H4 (cell line): ENCODE results near the gene HNRNPM. TPM values are rescaled to one million over a fixed set of nuclear protein-coding genes. Genes with fewer than 3 reads are reported as not detected.
"Not testable (repeated sequence)": the region's sequence is repeated elsewhere in the genome, so short reads cannot be mapped to it uniquely, and the experiment has no call there.

Source experiments
- DNase-seq: peaks from one replicate; pipeline ENCODE4 v3.0.0-alpha.2; 2015; ENCODE audit warnings: low spot score
- total RNA-seq: library from RNA; depleted of rRNA; stranded (reverse); fragments of >200 nt; shearing (Covaris generic); gene quantifications from 2 replicates; pipeline ENCODE4 v1.2.3, GENCODE V29; 2014

Gene HNRNPM
- total RNA-seq, 1 experiment from 2014 or later = 75.1 TPM

DNA sequence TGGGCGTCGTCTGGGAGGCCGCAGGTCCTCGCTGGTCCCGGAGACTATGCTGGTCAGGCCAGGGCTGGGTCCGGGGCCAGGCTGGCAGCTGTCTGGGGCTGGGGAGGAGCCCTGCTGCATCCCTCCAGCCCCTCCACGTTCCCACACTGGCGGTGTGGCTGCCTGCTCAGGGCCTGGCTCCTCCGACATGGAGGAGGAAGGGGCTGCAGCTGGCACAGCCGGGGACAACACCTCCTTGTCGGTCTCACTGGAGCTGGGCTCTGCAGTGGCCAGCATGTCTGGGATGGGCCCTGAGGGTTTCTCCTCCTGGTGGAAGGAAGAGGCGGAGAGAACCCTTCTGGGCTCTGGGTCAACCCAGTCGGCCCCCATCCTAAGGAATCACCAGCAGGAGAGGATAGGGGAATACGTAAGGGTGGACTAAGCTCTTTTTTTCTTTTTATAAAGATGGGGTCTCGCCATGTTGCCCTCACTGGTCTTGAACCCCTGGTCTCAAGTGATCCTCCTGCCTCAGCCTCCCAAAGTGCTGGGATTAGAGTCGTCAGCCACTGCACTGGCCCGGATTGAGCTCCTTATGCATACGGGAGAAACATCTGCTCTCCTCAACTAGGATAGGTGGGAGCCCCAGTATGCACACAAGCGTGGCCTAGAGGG, 68.4 kb downstream of the HNRNPM start:
- DNase-seq = no peak

DNA sequence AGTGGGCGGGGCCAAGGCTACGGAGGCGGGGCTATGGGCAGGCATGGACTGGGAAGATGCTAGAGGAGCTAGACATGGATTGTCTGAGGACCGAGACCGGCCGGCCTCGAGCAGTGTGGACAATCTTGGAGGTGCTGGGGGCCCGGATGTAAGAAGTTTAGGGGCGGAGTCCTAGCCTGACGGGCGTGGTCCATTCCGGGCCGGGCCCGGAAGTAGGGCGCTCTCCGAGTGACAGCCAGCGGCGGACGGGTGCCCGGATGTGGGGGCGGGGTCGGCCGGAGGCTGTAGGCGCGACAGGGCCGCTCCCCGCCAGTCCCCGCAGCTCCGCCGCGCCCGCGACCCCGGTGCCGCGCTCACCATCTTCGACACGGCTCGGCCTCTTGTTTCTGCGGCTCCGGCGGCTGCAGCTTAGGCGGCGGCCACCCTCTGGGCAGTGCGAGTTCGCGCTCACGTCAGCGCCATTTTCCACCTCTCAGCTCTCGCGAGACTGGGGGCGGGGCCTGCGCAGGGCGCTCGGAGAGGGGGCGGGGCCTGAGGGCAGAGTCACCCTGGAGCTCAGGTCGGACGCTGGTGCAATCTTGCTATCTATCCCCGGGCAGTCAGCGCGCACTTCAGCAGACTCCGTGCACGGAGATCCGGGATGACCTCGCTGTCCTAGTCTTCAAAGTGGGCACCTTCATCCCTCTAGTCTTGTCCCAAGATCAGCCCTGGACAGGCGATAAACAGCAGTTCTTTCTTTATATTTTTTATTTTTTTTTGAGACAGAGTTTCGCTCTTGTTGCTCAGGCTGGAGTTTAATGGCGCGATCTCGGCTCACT, 69.1 kb downstream of the HNRNPM start, which contains the start of gene ZNF414:
Gene ZNF414 (minus strand): TSS at position 481 of the 818 bp plus-strand sequence. CDS start 121 bp downstream, at position 360.
- peak; percentile 98 for DNase-seq

DNA sequence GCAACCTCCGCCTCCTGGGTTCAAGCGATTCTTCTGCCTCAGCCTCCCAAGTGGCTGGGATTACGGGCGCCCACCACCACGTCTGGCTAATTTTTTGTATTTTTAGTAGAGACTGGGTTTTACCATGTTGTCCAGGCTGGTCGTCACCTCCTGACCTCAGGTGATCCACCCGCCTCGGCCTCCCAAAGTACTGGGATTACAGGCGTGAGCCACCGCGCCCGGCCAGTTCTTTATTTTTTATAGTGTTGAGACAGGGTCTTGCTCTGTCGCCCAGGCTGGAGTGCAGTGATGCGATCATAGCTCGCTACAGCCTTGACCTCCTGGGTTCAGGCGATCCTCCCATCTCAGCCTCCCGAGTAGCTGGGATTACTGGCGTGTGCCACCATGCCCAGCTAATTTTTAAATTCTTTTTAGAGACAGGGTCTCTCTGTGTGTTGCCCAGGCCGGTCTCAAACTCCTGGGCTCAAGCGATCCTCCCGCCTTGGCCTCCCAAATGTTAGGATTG, 69.8 kb downstream of the HNRNPM start:
- not testable (repeated sequence) for DNase-seq

DNA sequence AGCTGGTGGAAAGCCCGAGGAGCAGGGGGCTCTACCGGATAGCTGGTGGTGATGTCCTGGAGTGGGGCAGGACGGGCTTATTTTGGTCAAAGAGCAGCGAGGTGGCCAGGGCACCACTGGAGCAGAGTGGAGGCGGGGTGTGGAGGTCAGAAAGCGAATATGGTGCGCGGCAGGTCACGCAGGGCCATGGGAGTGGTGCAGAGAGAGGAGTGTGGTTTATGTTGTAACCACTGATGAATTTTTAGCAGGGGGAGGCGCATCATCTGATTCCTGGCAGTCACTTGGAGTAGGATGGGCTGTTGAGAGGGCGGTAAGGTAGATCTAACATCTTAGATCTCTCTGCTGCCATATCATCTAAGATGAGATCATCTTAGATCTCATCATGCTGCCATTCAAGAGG, 70.5 kb downstream of the HNRNPM start:
- no peak for DNase-seq

DNA sequence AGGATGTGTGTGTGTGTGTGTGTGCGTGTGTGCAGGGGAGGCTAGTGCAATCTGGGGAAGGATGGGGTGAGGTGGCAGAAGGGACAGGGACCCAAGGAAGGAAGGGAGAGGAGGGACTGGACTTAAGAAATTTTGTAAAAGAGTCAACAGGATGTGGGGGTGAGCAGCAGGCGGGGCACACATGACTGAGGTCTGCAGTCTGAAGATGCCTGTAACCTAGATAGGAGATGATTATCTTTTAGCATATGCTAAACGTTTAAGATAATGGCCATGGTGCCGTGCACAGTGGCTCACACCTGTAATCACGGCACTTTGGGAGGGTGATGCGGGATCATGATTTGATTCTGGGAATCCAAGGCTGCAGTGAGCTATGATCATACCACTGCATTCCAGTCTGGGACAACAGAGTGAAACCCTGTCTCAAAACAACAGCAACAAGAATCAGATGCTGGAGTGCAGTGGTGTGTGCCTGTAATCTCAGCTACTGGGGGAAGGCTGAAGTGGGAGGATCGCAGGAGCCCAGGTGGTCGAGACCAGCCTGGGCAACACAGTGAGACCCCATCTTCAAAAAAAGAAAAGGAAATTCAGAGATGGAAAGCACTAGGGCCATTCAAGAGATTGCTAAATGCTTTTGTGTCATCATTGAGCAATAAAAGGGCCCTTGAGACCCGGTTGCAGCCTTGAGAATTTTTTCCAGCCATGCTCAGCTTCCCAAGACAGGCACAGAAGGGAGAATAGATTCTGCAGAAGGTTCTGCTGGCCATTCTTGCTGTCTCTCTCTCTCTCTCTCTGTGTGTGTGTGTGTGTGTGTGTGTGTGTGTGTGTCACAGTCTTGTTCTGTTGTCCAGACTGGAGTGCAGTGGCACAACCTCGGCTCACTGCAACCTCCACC, 73.0 kb downstream of the HNRNPM start:
- DNase-seq = no peak

DNA sequence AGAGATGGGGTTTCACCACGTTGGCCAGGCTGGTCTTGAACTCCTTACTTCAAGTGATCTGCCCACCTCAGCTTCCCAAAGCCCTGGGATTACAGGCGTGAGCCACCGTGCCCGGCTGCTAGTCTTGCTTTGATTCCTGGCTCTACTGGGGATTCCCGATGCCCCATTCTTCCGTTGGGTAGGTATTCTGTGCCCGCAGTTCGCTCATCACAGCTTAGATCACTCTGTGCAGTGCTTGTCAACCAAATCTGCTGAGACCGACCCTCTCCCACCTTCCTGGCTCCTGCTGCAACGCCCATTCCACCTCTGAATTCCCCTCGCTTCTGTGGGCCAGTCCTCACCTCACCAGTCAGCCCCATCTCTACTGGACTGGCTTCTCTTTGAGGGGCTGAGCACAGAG, 73.8 kb downstream of the HNRNPM start:
- no peak for DNase-seq

DNA sequence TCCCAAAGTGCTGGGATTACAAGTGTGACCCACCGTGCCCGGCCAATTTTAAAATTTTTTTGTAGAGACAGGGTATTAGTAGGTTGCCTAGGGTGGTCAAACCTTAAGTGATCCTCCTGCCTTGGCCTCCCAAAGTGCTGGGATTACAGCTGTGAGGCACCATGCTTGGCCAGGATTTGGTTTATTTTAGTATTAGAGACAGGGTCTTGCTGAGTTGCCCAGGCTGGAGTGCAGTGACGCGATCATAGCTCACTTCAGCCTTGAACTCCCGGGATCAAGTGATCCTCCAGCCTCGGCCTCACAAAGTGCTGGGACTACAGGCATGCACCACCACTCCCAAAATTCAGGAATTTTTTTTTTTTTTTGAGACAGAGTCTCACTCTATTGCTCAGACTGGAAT, 74.6 kb downstream of the HNRNPM start:
- no peak for DNase-seq

DNA sequence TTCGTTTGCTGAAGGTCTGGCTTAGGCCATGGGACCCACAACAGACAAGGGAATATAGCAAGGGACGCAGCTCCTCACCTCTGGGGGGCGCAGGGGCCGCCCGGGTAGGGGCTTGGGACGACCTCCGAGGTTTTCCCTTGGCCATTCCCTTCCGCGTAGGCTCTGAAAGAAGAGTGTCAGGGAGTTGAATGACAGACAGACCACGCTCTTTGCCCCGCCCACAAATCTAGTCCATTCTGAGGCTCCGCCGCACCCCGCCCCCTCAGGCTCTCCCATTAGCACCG, 80.6 kb downstream of the HNRNPM start:
- DNase-seq = no peak

DNA sequence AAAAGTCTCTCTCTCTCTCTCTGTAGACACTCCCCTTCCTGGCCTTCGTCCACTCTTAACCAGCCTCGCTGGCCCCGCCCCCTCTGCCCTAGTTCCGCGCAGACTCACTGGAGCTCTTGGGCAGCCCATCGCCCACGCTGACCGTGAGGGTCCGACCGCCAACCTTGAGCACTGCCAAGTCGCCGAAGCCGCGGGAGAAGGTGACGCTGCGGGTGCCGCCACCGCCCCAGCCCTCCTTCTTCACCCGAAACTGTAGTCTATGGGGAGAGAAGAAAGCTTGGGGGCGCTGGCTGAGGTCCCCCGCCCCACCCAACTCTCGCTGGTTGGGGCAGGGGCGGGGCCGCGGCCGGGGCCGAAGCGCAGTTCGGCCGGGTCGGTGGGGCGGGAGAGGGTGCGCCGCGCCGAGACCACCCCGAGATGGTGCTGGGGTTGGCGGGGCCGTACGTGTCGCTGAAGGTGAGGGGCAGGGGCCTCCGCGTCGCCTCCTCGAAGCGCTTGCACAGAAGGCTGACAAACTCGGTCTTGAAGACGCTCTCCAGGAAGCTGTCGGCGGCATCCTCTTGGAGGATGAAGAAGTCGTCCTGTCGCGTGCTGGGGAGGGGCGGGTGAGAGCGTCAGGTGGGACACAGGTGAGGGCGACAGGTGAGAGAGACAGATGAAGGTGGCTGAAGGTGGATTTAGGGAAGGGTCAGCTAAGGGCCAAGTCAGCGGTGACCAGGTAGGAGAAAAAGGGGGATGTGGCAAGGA, 81.7 kb downstream of the HNRNPM start:
- peak; percentile 94 for DNase-seq

DNA sequence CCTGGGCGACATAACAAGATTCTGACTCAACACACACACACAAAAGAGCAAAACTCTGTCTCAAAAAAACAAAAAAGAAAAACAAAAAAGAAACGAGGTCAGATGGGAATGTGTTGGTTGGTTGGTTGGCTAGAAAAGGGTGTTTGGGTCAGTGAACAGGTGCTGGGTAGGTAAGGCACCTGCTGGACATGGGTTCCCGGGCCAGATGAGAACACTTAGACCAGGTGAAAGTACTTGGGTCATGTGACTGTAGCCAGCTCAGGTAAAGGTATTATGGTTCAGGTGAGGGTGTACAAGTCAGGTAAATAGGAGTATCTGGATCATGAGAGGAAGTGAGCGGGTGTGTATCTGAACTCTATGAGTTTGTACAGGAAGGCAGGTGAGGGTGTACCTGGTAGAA, 83.7 kb downstream of the HNRNPM start:
- DNase-seq = no peak

DNA sequence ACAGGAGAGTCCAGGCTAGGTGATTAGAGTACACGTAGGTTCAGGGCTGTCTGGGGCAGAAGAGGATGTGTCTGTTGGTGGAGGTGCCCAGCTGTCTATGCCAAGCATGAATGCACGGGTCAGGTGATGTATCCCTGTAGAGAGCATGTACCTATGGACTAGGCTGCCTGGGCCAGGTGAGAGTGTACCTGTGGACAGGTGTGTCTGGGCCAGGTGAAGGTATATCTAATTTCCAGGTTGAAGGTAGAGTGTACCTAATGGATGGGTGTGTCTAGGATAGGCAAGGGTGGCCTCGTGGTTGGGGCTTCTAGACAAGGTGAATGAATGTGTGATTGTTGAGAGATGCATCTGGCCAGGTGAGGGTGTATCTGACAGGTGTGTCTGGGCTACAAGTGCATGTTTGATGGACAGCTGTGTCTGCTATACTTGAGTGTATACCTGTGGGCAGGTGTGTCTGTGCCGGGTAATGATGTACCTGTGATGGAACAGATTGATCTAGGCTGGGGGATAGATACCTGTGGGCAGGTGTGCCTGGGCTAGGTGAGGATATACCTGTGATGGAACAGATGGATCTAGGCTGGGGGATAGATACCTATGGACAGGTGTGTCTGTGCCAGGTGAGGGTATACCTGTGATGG, 84.7 kb downstream of the HNRNPM start:
- no peak for DNase-seq

DNA sequence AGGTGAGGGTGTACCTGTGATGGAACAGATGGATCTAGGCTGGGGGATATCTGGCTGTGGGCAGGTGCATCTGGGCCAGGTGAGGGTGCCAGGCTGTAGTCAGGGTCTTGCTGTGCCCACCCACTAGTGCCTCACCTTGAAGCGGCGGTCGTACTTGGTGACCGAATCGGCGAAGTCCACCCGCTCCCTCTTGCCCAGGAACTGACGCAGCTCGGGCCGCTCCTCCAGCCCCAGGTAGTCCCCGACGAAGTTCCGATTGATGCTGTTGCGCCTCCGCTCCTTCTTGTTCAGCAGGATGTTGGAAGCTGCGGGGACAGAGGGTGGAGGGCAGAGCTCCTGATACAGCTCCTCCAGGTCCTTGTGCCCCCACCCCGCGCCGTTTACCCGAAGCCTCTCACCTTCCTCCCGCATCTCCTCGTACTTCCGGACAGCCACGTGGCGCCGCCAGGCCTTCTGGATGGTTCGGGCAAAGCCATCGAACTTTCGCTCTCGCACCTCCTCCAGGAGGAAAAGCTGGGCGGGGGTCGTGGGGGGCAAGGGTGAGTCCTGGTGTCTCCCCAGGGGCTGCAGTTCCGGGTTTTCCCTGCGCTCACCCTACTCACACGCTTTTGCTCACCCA, 85.4 kb downstream of the HNRNPM start:
- no peak for DNase-seq

DNA sequence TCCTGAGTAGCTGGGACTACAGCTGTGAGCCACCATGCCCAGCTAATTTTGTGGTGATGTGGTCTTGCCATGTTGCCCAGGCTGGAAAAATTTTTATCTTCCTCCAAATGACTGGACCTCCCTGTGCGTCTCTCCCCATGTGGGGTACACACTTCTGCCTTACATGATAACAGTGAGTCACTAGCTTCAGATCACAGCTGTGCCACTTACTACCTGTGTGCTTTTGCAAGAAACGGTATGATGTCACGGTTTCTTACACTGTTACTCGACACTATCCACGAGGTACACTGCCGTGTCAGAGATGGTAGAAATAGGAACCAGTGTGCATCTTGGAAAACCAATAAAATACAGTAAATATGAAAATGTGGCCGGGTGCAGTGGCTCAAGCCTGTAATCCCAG, 86.7 kb downstream of the HNRNPM start:
- no peak for DNase-seq

DNA sequence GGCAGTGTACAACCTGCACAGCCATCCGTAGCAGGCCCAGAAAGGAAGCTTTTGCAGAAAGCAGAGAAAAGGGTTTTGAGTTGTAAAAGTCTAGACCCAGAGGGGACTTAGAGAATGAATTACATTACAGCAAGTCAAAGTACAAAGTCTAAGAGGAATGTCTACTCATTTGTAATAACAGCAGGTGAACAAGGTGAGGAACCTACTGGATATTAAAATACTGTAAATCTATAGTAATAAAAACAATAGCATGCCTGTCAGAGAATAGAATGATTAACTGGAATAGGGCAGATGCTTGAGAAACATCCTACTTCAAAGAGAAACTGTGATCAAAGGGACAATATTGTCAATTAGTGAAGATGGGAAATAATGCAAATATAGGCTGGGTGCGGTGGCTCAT, 87.5 kb downstream of the HNRNPM start:
- DNase-seq = no peak

DNA sequence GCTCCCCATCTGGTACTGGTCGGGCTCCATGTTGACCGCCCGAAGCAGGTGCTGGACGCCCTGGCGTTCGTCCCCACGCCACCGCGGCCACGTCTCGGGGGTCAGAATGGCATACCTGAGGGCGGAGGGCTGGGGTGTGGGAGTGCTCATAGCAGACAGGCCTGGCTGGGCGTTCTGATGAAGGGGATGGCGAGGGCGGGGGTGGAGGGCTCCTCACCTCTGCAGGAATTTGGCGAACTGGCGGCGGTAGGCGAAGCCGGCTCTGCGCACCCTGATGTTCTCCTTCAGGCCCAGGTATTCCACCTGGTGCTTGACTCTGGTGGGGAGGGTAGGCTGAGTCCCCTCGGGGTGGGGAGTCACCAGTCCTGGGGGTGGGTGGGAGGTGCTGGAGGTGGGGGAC, 91.5 kb downstream of the HNRNPM start:
- DNase-seq = no peak

DNA sequence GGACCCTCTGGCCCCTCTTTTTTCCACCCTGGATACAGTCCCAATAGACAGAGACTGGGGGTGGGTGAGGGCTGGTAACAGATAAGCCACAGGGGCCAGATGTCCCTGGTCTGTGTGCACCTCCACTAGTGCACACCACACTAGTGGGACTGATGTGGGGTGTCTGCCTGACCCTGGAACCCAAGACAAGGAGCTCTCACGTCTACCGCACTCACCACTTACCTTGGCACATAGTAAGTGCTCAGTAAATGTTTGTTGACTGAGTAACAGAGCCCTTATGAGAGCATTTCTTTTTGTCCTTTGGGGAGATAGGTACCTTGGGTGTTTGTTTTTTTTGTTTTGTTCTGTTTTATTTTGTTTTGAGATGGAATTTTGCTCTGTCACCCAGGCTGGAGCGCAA, 92.3 kb downstream of the HNRNPM start:
- no peak for DNase-seq
